Colonic mucosa (tissue), 4 donors: ENCODE measurements around the gene KCNG4. TPM values are rescaled to one million over a fixed set of nuclear protein-coding genes. Genes with fewer than 3 reads are reported as not detected.

Experiments used
- DNase-seq: peaks from one replicate; pipeline ENCODE4 v3.0.0-alpha.2; 2020
- H3K27ac ChIP-seq: fragments of 200-600 bp; one replicate; pipeline ENCODE4 v1.8.0; 2021
- H3K27me3 ChIP-seq: fragments of 200-600 bp; one replicate; pipeline ENCODE4 v1.8.0; 2021
- H3K36me3 ChIP-seq: fragments of 200-600 bp; one replicate; pipeline ENCODE4 v1.8.0; 2021
- H3K4me1 ChIP-seq: fragments of 200-600 bp; one replicate; pipeline ENCODE4 v1.8.0; 2021; ENCODE audit warnings: mild to moderate bottlenecking
- H3K4me3 ChIP-seq: fragments of 200-600 bp; one replicate; pipeline ENCODE4 v1.8.0; 2021
- H3K9ac ChIP-seq, 2 donors: one replicate each; pipeline ENCODE4 v1.7.0; 2013; ENCODE audit warnings: control low read depth in 2 of 2, low read depth in 2 of 2, low read length in 2 of 2
- H3K9me3 ChIP-seq: fragments of 200-600 bp; one replicate; pipeline ENCODE4 v1.8.0; 2021
- CTCF ChIP-seq: fragments of 200-600 bp; IDR thresholded peaks from one replicate; pipeline ENCODE4 v1.8.0; 2022; ENCODE audit warnings: antibody characterized with exemption, mild to moderate bottlenecking
- intact Hi-C: fragments of 100-400 bp; cut with DNase I; formaldehyde crosslinking; loops from one replicate; pipeline ENCODE4 v1.14.1; 2022
- total RNA-seq, 2 donors: library from RNA; stranded (reverse); fragmentation: NEBNext Ultra II Directional in 1 of 2; extraction: Animal tissue kit (Norgen Biotek cat#: 25700) in 1 of 2; gene quantifications; one replicate each; pipeline ENCODE4 v1.2.1, GENCODE V29; 2021
- donor health status: healthy.
- donor health status: DM: no; HTN: no; CAD: no.
- donor health status: DM: no; HTN: no; CAD: no.

Gene KCNG4
- total RNA-seq, 2 donors from 2014 or later, result not detected

- Histone ChIP-seq H3K4me3 (no peak overlapping the region), H3K9me3 (no peaks in the 10 kb centered on the region), H3K27ac (no peak overlapping the region), H3K36me3 (no peaks in the 10 kb centered on the region), H3K9ac (no peak overlapping the region), H3K4me1 (no peaks in the 10 kb centered on the region), H3K27me3 (no peaks in the 10 kb centered on the region)
- no peak for DNase-seq
- TF ChIP-seq CTCF, result no peak
- intact Hi-C loops, result loop anchor here (10.0 kb wide), 2 partner anchors 219 to 301 kb away; partner anchors contain the start of gene NECAB2
These were observed 56.3 kb downstream of the KCNG4 start for GRCh38 chr16:84183572-84183875.

GRCh38 chr16:84182680-84183571, 56.9 kb downstream of the KCNG4 start:
- intact Hi-C loops, result loop anchor here (10.0 kb wide), 2 partner anchors 218 to 302 kb away; partner anchors contain the start of gene NECAB2
- TF ChIP-seq CTCF, result no peak
- H3K9me3 ChIP-seq, result no peaks in the 10 kb centered on the region
- H3K36me3 ChIP-seq, result no peaks in the 10 kb centered on the region
- DNase-seq, result no peak
- H3K27ac ChIP-seq, result no peak overlapping the region
- H3K4me1 ChIP-seq, result no peaks in the 10 kb centered on the region
- H3K4me3 ChIP-seq, result no peak overlapping the region
- H3K9ac ChIP-seq, result no peak overlapping the region
- no peaks in the 10 kb centered on the region for H3K27me3 ChIP-seq

GRCh38 chr16:84182104-84182503, 57.7 kb downstream of the KCNG4 start:
- no peak overlapping the region for H3K27ac ChIP-seq
- no peak for DNase-seq
- H3K4me3 ChIP-seq, result no peak overlapping the region
- H3K36me3 ChIP-seq, result no peaks in the 10 kb centered on the region
- no peaks in the 10 kb centered on the region for H3K27me3 ChIP-seq
- TF ChIP-seq CTCF, result no peak
- H3K4me1 ChIP-seq, result no peaks in the 10 kb centered on the region
- intact Hi-C loops, result loop anchor here (10.0 kb wide), 2 partner anchors 217 to 303 kb away; partner anchors contain the start of gene NECAB2
- no peaks in the 10 kb centered on the region for H3K9me3 ChIP-seq
- no peak overlapping the region for H3K9ac ChIP-seq

GRCh38 chr16:84181144-84181915, 58.5 kb downstream of the KCNG4 start:
- Histone ChIP-seq H3K4me3 (no peak overlapping the region), H3K27ac (no peak overlapping the region), H3K4me1 (peaks cover 3% of the 10 kb centered on the region), H3K9ac (no peak overlapping the region), H3K36me3 (no peaks in the 10 kb centered on the region), H3K9me3 (no peaks in the 10 kb centered on the region), H3K27me3 (no peaks in the 10 kb centered on the region)
- intact Hi-C loops, result loop anchor here (10.0 kb wide), 2 partner anchors 217 to 303 kb away; partner anchors contain the start of gene NECAB2
- no peak for DNase-seq
- TF ChIP-seq CTCF, result no peak

- Histone ChIP-seq H3K36me3 (no peaks in the 10 kb centered on the region), H3K4me3 (no peak overlapping the region), H3K4me1 (peaks cover 4% of the 10 kb centered on the region), H3K27me3 (no peaks in the 10 kb centered on the region), H3K9ac (no peak overlapping the region), H3K27ac (no peak overlapping the region), H3K9me3 (no peaks in the 10 kb centered on the region)
- no peak for DNase-seq
- TF ChIP-seq CTCF, result no peak
- intact Hi-C loops, result loop anchor here (10.0 kb wide), 2 partner anchors 216 to 304 kb away; partner anchors contain the start of gene NECAB2
These were observed 59.2 kb downstream of the KCNG4 start for GRCh38 chr16:84180519-84181140.
